Left cardiac atrium (tissue), 4 donors: Measurements from ENCODE around the gene CRIM1. TPM values are rescaled to one million over a fixed set of nuclear protein-coding genes. Genes with fewer than 3 reads are reported as not detected.
A peak's percentile ranks its signal among the peaks of the same experiment; 100 is the strongest.

ENCODE experiments used
- ATAC-seq, 2 donors: fragments of 200-7000 bp; cut with Tn5 transposase; one replicate each; pipeline ENCODE4 v1.9.1; 2020; ENCODE audit warnings: mild to moderate bottlenecking in 2 of 2, moderate library complexity in 2 of 2
- DNase-seq: peaks from one replicate; pipeline ENCODE4 v3.0.0-alpha.2; 2020
- intact Hi-C, 2 donors: fragments of 100-400 bp; cut with DNase I; formaldehyde crosslinking; loops; one replicate each; pipeline versions ENCODE4 v1.14.1 to v1.15.1; 2022 to 2023
- total RNA-seq, 2 donors: library from RNA; stranded (reverse); fragmentation: NEBNext Ultra II Directional; extraction: Animal tissue kit (Norgen Biotek cat#: 25700); gene quantifications; one replicate each; pipeline ENCODE4 v1.2.1, GENCODE V29; 2021
- donor health status: DM: no; HTN: yes; CAD: no.
- donor health status: DM: no; HTN: yes; CAD: no; lungs with severe emphysema.
- donor health status: DM: yes; HTN: yes; CAD: no.
- donor health status: Dilated cardiomyopathy.

CRIM1 gene
- total RNA-seq, 2 donors from 2014 or later, result 29.6 to 101 TPM

DNA sequence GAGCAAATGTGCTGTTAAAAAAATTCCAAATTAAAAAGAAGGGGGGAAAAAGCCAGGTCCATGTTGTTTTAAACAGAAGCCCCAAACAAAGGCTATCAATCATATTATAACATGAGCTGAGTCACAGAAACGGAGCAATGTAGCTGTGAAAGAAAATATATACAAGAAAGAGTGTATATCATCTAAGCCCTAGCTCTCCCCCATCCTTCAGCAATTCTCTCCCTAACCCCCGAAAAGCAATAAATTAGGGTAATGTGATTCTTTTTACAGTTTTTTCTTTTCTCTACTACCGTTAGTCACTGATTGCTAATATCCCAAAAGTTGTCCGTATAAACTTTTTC lies 217.1 kb downstream of the CRIM1 start:
- intact Hi-C loops, result no loop called here
- no peak for DNase-seq
- no peak for ATAC-seq

DNA sequence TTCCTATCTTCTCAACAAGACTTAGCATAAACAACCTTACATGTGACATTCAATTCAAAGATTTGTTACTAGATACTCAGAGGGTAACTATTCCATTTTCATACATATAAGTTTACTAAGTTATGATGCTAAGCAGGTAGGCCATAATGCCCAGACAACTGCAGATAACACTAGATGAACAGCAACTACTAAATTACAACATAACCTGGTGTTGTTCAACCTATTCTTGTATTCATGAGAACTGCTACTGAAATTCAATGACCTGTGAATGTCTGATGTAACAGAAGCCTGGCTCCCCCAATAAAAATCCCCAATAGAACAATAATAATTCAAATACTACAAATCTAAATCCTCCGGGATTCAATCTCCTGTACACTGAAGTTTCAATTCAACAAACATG lies 217.6 kb downstream of the CRIM1 start:
- ATAC-seq (no peak), DNase-seq (no peak)
- intact Hi-C loops, result no loop called here

GRCh38 chr2:36574560-36574959 lies 219.0 kb downstream of the CRIM1 start:
- no peak for DNase-seq
- no peak for ATAC-seq
- intact Hi-C loops, result no loop called here

DNA sequence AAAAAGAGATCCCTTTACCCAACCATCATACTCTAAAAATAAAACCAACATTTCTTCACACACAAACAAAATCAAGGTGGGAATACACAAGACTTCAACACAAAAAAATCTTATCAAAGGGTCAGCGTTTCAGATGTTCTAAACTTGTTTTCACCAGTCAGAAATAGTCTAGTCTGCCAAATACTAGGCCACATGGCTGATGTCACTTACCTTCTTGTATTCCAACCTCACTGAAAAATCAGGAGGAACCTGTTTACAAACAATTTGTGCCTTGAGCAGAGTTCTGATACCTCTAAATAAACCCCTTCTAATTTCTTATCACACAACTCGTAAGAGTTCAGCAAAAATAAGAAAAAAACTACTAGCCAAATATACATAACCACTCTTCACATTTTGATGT lies 222.3 kb downstream of the CRIM1 start:
- no peak for DNase-seq
- ATAC-seq, result no peak
- intact Hi-C loops, result no loop called here

GRCh38 chr2:36578343-36579296 lies 223.0 kb downstream of the CRIM1 start:
- DNase-seq, result no peak
- ATAC-seq, result no peak
- intact Hi-C loops, result no loop called here

DNA sequence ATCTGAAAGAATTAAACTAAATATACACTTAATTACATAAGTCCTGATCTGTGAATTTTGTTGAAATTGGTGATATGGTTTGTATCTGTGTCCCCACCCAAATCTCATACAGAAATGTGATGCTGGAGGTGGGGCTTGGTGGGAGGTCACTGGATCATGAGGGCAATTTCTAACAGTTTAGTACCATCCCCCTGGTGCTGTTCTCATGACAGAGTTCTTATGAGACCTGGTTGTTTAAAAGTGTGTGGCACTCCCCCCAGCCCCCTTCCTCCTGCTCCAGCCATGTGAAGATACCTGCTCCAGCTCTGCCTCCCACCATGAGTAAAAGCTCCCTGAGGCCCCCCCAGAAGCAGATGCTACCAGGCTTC lies 223.7 kb downstream of the CRIM1 start:
- DNase-seq (no peak), ATAC-seq (no peak)
- intact Hi-C loops, result no loop called here

- DNase-seq (no peak), ATAC-seq (no peak)
- intact Hi-C loops, result no loop called here
Observed at GRCh38 chr2:36582538-36582937, 227.0 kb downstream of the CRIM1 start.

GRCh38 chr2:36582951-36583350 lies 227.4 kb downstream of the CRIM1 start:
- DNase-seq, result no peak
- intact Hi-C loops, result no loop called here
- no peak for ATAC-seq

- ATAC-seq, result no peak
- DNase-seq, result no peak
- intact Hi-C loops, result no loop called here
Observed at GRCh38 chr2:36584148-36584794, 228.7 kb downstream of the CRIM1 start.

- DNase-seq (no peak), ATAC-seq (no peak)
- intact Hi-C loops, result no loop called here
Observed at GRCh38 chr2:36586672-36587071, 231.1 kb downstream of the CRIM1 start.

- intact Hi-C loops, result no loop called here
- no peak for DNase-seq
- ATAC-seq, result peak in 1 of 2 donors; percentile 40
Observed at GRCh38 chr2:36587101-36587500, 231.5 kb downstream of the CRIM1 start.

- ATAC-seq (no peak), DNase-seq (no peak)
- intact Hi-C loops, result no loop called here
Observed at GRCh38 chr2:36587556-36587955, 232.0 kb downstream of the CRIM1 start.

DNA sequence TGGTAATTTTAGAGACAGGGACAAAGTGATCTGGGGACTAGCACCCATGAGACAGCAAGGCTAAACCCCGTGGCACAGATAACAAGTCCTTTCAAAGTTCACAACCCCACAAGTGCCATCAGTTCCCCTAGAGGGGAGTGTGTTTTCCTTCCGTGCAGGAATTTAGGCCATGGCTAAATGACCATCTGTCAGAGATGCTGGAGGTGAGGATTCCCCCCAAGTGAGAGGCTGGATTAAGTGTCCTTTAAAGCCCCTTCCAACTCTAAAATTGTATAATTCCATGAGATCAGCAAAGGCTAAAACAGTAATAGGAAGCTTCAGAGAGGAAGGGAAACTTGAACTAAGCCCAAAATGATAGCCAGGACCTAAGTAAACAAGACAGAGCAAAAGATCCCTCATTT lies 233.7 kb downstream of the CRIM1 start:
- ATAC-seq (peak; percentile 57 to 64), DNase-seq (no peak)
- intact Hi-C loops, result no loop called here

GRCh38 chr2:36594849-36595248 lies 239.3 kb downstream of the CRIM1 start:
- intact Hi-C loops, result no loop called here
- DNase-seq, result no peak
- ATAC-seq, result no peak

DNA sequence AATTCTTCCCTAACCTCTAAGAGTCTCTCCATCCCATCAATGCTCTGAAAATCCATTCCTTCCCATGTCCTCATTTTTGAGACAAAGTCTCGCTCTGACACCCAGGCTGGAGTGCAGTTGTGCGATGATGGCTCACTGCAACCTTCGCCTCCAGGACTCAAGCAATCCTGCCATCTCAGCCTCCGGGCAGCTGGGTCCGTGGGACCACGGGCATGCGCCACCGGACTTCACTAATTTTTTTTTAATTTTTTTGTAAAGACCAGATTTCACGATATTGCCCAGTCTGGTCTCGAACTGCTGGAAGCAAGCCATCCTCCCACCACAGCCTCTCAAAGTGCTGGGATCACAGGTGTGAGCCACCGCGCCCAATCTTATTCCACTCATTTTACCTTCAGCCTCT lies 240.8 kb downstream of the CRIM1 start:
- intact Hi-C loops, result no loop called here
- no peak for ATAC-seq
- no peak for DNase-seq

GRCh38 chr2:36597003-36597531 lies 241.5 kb downstream of the CRIM1 start:
- ATAC-seq, result no peak
- no peak for DNase-seq
- intact Hi-C loops, result no loop called here

DNA sequence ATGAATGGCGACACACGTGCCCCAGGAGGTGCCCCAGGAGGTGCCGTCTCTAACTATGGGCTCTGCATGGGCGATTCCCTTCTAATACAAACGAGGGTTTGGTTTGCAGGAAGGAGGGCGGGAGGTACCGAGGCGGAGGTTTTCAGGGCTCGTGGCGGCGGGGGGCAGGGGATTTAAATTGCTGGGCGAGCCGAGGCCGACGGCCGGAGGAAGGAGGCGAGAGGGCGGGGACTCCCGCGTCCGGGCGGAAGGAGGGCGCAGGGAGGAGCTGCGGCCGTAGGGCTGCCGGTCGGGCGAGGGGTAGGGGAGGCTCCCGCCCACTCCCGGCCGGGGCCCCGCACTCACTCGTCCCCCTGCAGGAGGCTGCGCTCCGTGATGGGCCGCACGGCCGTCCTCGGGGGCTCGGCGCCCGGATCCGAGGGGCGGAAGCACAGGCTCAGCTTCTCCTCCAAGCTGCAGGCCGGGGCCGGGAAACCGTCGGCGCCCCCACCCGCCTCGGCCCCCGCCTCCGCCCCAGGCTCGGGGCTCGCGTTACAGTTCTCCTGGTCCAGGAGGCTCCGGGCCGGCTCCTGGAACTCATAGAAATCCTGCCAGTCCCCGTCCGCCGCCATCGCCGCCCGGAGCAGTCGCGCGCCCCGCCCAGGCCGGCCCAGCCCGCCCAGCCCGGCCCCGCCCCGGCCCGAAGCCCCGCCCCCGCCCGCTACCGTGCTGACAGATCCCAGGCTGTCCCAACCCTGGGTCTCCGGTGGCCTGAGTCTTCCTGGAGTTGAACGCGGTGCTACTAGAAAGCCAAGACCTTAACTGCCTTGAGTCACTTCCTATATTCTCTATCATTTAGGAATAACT lies 242.2 kb downstream of the CRIM1 start, which contains the start of gene FEZ2:
FEZ2 (minus strand) TSS at position 637 of the 846 bp plus-strand sequence; CDS start at position 611, 26 bp downstream.
- DNase-seq (peak; percentile 82), ATAC-seq (peak; percentile 99)
- intact Hi-C loops, result no loop called here
